Keratinocyte (primary cell): ENCODE results near the gene ADGRA1. TPM values are rescaled to one million over a fixed set of nuclear protein-coding genes. Genes with fewer than 3 reads are reported as not detected.

Experiments
- DNase-seq: peaks from one replicate; pipeline ENCODE4 v3.0.0-alpha.2; 2011; ENCODE audit warnings: low read depth, missing footprints, low spot score
- FAIRE-seq: peaks from 2 replicates; lab custom pipeline; 2011; peaks lifted over from hg19 to GRCh38; lab: Jason Lieb, UNC
- H2AFZ ChIP-seq: 2 replicates; pipeline ENCODE4 v1.6.0; 2012; ENCODE audit warnings: low read length, control low read depth, inconsistent platforms; ENCODE audit not compliant: control insufficient read depth
- H3K27ac ChIP-seq: 2 replicates; pipeline ENCODE4 v1.5.1; 2011; ENCODE audit warnings: low read length; ENCODE audit not compliant: control insufficient read depth, insufficient read depth
- H3K27me3 ChIP-seq: 3 replicates; pipeline ENCODE4 v1.6.0; 2011; ENCODE audit warnings: low read length; ENCODE audit not compliant: control insufficient read depth, insufficient read depth; ENCODE audit errors: extremely low read depth
- H3K36me3 ChIP-seq, 2 experiments: 2 replicates in 1 of 2; 3 replicates in 1 of 2; pipeline ENCODE4 v1.5.1; 2011; ENCODE audit warnings: low read length in 2 of 2, mild to moderate bottlenecking in 1 of 2; ENCODE audit not compliant: control insufficient read depth in 2 of 2, insufficient read depth in 2 of 2; ENCODE audit errors: extremely low read depth in 1 of 2
- H3K4me1 ChIP-seq: 3 replicates; pipeline ENCODE4 v1.5.1; 2011; ENCODE audit warnings: low read length; ENCODE audit not compliant: control insufficient read depth, insufficient read depth; ENCODE audit errors: extremely low read depth
- H3K4me2 ChIP-seq: 3 replicates; pipeline ENCODE4 v1.6.0; 2011; ENCODE audit warnings: low read depth, low read length; ENCODE audit not compliant: control insufficient read depth, insufficient read depth; ENCODE audit errors: extremely low read depth
- H3K4me3 ChIP-seq, 3 experiments: fragments of 200-600 bp in 1 of 3; sonication (generic) in 1 of 3; 2 replicates in 2 of 3; 3 replicates in 1 of 3; pipeline ENCODE4 v1.5.1; 2011 to 2016; ENCODE audit warnings: low read length in 3 of 3, mild to moderate bottlenecking in 3 of 3, control low read depth in 2 of 3, inconsistent platforms in 1 of 3, low read depth in 1 of 3, mixed read lengths in 1 of 3, mixed run types in 1 of 3, moderate library complexity in 1 of 3; ENCODE audit not compliant: control insufficient read depth in 2 of 3, insufficient read depth in 2 of 3; ENCODE audit errors: extremely low read depth in 1 of 3
- H3K79me2 ChIP-seq: 2 replicates; pipeline ENCODE4 v1.6.0; 2012; ENCODE audit warnings: low read length; ENCODE audit not compliant: control insufficient read depth, insufficient read depth
- H3K9ac ChIP-seq: 3 replicates; pipeline ENCODE4 v1.6.0; 2011; ENCODE audit warnings: low read length; ENCODE audit not compliant: control insufficient read depth, insufficient read depth; ENCODE audit errors: extremely low read depth
- H3K9me1 ChIP-seq: 3 replicates; pipeline ENCODE4 v1.6.0; 2011; ENCODE audit warnings: low read length; ENCODE audit not compliant: control insufficient read depth, insufficient read depth; ENCODE audit errors: extremely low read depth
- H3K9me3 ChIP-seq: 2 replicates; pipeline ENCODE4 v1.5.1; 2012; ENCODE audit warnings: low read depth, low read length; ENCODE audit not compliant: control insufficient read depth
- H4K20me1 ChIP-seq: 3 replicates; pipeline ENCODE4 v1.6.0; 2011; ENCODE audit warnings: low read length; ENCODE audit not compliant: control insufficient read depth, insufficient read depth; ENCODE audit errors: extremely low read depth
- EZH2 ChIP-seq: IDR thresholded peaks from one replicate; pipeline ENCODE4 v1.6.1; 2012; ENCODE audit warnings: inconsistent platforms, mild to moderate bottlenecking, low read length, moderate library complexity
- dilution Hi-C: fragments of 300-500 bp; cut with MboI; formaldehyde crosslinking; loops from one replicate; pipeline ENCODE4 v1.7.0; 2020; ENCODE audit warnings: low sequenced_read_pairs; ENCODE audit not compliant: extremely low pct_ligation_motif_present
- polyA plus RNA-seq, 5 experiments: library from polyadenylated mRNA; depleted of rRNA in 3 of 5; stranded (reverse) in 3 of 5; stranded (forward) in 1 of 5; unstranded in 1 of 5; fragments of >200 nt; gene quantifications; 1 replicate in 1 of 5; 2 replicates in 3 of 5; 3 replicates in 1 of 5; pipeline versions ENCODE4 v1.2.1 to v1.2.3, GENCODE V29; 2011 to 2012; ENCODE audit warnings: missing spikeins in 2 of 5, low read depth in 1 of 5, low replicate concordance in 1 of 5
- TF ChIP-seq, protein P1 (sequence below), 3 experiments: IDR thresholded peaks in 1 of 3; conservative IDR thresholded peaks in 1 of 3; optimal IDR thresholded peaks in 1 of 3; 2 replicates in 2 of 3; 3 replicates in 1 of 3; pipeline versions ENCODE3 to v1.5.1; 2011; ENCODE audit warnings: low read length in 3 of 3, mild to moderate bottlenecking in 3 of 3, moderate library complexity in 2 of 3, control low read depth in 1 of 3, inconsistent platforms in 1 of 3; ENCODE audit not compliant: insufficient read depth in 2 of 3; ENCODE audit errors: extremely low read depth in 1 of 3

The ADGRA1 gene
- polyA plus RNA-seq, 1 donor (not counting 4 experiments of a cell fraction or from before 2014, with no cell fraction given), result not detected

- no peaks in the 10 kb centered on the region for H3K9me3 ChIP-seq
- no peaks in the 10 kb centered on the region for H3K36me3 ChIP-seq
- no peaks in the 10 kb centered on the region for H3K4me1 ChIP-seq
- no peaks in the 10 kb centered on the region for H3K79me2 ChIP-seq
- FAIRE-seq (no peak), DNase-seq (no peak)
- H3K4me3 ChIP-seq, result peak overlapping the region in 1 of 3 experiments; percentile 43
- dilution Hi-C loops, result no loop called here
- H3K27me3 ChIP-seq, result peaks cover 40% of the 10 kb centered on the region
- no peak overlapping the region for H3K27ac ChIP-seq
- H3K9me1 ChIP-seq, result no peaks in the 10 kb centered on the region
- H3K9ac ChIP-seq, result no peak overlapping the region
- TF ChIP-seq, protein P1, sequence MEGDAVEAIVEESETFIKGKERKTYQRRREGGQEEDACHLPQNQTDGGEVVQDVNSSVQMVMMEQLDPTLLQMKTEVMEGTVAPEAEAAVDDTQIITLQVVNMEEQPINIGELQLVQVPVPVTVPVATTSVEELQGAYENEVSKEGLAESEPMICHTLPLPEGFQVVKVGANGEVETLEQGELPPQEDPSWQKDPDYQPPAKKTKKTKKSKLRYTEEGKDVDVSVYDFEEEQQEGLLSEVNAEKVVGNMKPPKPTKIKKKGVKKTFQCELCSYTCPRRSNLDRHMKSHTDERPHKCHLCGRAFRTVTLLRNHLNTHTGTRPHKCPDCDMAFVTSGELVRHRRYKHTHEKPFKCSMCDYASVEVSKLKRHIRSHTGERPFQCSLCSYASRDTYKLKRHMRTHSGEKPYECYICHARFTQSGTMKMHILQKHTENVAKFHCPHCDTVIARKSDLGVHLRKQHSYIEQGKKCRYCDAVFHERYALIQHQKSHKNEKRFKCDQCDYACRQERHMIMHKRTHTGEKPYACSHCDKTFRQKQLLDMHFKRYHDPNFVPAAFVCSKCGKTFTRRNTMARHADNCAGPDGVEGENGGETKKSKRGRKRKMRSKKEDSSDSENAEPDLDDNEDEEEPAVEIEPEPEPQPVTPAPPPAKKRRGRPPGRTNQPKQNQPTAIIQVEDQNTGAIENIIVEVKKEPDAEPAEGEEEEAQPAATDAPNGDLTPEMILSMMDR (optimal IDR thresholded peaks at IDR 0.05 in 1 of 3, IDR thresholded peaks at IDR 0.05 in 1 of 3, conservative IDR thresholded peaks at IDR 0.05 in 1 of 3; ENCODE audit: extremely low read depth in 1 of 3, insufficient read depth in 2 of 3, low read length in 3 of 3), result no peak
- peak; percentile 70 for TF ChIP-seq EZH2
- H3K4me2 ChIP-seq, result no peak overlapping the region
- H2AFZ ChIP-seq, result no peak overlapping the region
- H4K20me1 ChIP-seq, result no peaks in the 10 kb centered on the region
Observed at GRCh38 chr10:133160826-133161471, 73.2 kb downstream of the ADGRA1 start.

GRCh38 chr10:133161486-133162109 is 73.9 kb downstream of the ADGRA1 start:
- H3K4me2 ChIP-seq, result no peak overlapping the region
- dilution Hi-C loops, result no loop called here
- no peak overlapping the region for H2AFZ ChIP-seq
- H3K9ac ChIP-seq, result no peak overlapping the region
- H3K4me1 ChIP-seq, result no peaks in the 10 kb centered on the region
- H3K36me3 ChIP-seq, result no peaks in the 10 kb centered on the region
- no peaks in the 10 kb centered on the region for H4K20me1 ChIP-seq
- H3K79me2 ChIP-seq, result no peaks in the 10 kb centered on the region
- DNase-seq, result no peak
- no peaks in the 10 kb centered on the region for H3K9me3 ChIP-seq
- TF ChIP-seq, protein P1 (optimal IDR thresholded peaks at IDR 0.05 in 1 of 3, IDR thresholded peaks at IDR 0.05 in 1 of 3, conservative IDR thresholded peaks at IDR 0.05 in 1 of 3; ENCODE audit: extremely low read depth in 1 of 3, insufficient read depth in 2 of 3, low read length in 3 of 3), result no peak
- TF ChIP-seq EZH2, result peak; percentile 16
- no peak overlapping the region for H3K4me3 ChIP-seq
- H3K27ac ChIP-seq, result no peak overlapping the region
- H3K27me3 ChIP-seq, result peaks cover 40% of the 10 kb centered on the region
- no peak for FAIRE-seq
- no peaks in the 10 kb centered on the region for H3K9me1 ChIP-seq
